Vagina (tissue), 2 donors: ENCODE measurements around the gene GALNT2.

ENCODE experiments used
- POLR2A ChIP-seq, 2 donors: fragments of 450-650 bp; IDR thresholded peaks; one replicate each; pipeline ENCODE4 v1.6.1; 2017; ENCODE audit warnings: antibody characterized with exemption in 2 of 2, mild to moderate bottlenecking in 2 of 2, moderate library complexity in 2 of 2
- POLR2AphosphoS5 ChIP-seq, 2 donors: sonication (generic); formaldehyde crosslinking; IDR thresholded peaks; one replicate each; pipeline ENCODE4 v1.9.0; 2017; ENCODE audit warnings: antibody characterized with exemption in 2 of 2, mild to moderate bottlenecking in 2 of 2, low read depth in 1 of 2; ENCODE audit not compliant: insufficient read depth in 1 of 2
- TF ChIP-seq, protein P1 (sequence below), 3 experiments: fragments of 450-650 bp in 2 of 3; fragments of 200-600 bp in 1 of 3; sonication (generic) in 1 of 3; IDR thresholded peaks; one replicate each; pipeline ENCODE4 v1.5.1; 2017 to 2019; ENCODE audit warnings: antibody characterized with exemption in 3 of 3, mild to moderate bottlenecking in 2 of 3, moderate library complexity in 2 of 3

DNA sequence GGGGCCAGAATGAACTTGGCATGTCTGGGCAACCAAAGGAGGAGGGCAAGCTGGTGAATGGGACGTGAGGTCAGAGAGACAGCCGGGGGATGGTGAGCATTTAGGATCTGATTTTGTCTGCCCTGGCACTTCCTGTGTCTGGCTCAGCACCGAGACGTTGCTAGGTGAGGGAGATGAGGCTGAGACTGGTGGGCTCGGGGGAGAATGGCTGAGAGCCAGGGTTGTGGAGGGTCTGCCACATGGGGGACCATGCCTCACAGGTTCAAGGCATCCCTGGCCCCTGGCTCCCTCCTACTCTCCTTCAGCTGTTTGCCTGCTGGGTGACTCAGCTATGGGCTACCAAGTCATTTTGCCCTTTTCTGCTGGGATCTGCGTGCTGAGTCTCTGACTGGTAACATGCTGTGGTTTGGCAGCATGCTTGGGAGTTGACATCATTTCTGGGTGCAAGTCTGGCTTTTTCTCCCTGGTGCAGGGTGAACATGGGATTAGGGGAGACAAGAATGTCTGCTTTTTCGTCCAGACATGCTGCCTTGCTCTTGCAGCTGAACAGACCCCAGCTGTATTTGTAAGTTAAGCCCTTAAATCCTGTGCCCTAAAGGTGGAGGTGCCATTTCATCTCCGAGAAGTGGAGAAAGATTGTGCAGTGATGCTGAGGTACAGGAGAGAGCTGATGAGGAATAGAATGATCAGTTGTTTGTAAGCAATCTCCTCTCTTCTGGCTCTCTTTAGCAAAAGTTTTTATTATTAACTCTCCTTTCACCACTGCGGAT is 17.6 kb downstream of the GALNT2 start:
- TF ChIP-seq POLR2AphosphoS5 (IDR thresholded peaks at IDR 0.05; ENCODE audit: insufficient read depth in 1 of 2, low read depth in 1 of 2), result peak; percentile 33 to 78
- TF ChIP-seq, protein P1, sequence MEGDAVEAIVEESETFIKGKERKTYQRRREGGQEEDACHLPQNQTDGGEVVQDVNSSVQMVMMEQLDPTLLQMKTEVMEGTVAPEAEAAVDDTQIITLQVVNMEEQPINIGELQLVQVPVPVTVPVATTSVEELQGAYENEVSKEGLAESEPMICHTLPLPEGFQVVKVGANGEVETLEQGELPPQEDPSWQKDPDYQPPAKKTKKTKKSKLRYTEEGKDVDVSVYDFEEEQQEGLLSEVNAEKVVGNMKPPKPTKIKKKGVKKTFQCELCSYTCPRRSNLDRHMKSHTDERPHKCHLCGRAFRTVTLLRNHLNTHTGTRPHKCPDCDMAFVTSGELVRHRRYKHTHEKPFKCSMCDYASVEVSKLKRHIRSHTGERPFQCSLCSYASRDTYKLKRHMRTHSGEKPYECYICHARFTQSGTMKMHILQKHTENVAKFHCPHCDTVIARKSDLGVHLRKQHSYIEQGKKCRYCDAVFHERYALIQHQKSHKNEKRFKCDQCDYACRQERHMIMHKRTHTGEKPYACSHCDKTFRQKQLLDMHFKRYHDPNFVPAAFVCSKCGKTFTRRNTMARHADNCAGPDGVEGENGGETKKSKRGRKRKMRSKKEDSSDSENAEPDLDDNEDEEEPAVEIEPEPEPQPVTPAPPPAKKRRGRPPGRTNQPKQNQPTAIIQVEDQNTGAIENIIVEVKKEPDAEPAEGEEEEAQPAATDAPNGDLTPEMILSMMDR (IDR thresholded peaks at IDR 0.05), result no peak
- no peak for TF ChIP-seq POLR2A (IDR thresholded peaks at IDR 0.05)
